SIG-M5 (cell line): ENCODE data around the gene SLC34A2.

Experiments
- DNase-seq: peaks from one replicate; lab custom pipeline; 2025; lab: John Stamatoyannopoulos, UW

Gene SLC34A2

GRCh38 chr4:25662306-25662705 is 6.7 kb downstream of the SLC34A2 start:
- DNase-seq, result no peak

DNA sequence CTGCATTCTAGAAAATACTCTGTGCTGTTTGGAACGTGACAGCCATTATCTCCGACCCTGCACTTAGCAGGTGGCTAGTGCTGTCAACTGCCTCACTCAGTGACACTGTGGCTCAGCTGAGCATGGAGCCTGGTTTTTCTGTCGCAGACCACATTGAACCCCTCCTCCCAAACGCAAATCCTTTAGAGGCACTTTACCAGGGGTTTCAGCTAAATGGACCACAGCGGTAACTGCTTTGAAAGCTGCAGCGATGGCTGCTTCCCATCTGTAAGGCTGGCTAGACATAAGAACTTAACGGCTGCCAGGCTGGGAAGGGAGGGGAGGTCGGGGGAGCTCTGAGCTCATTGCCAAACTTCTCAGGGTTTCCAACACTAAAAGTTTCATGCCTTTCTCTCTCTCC is 8.1 kb downstream of the SLC34A2 start:
- no peak for DNase-seq

- DNase-seq, result no peak
These were observed 10.5 kb downstream of the SLC34A2 start for GRCh38 chr4:25666031-25666630.

GRCh38 chr4:25667931-25668557 is 12.4 kb downstream of the SLC34A2 start:
- no peak for DNase-seq

DNA sequence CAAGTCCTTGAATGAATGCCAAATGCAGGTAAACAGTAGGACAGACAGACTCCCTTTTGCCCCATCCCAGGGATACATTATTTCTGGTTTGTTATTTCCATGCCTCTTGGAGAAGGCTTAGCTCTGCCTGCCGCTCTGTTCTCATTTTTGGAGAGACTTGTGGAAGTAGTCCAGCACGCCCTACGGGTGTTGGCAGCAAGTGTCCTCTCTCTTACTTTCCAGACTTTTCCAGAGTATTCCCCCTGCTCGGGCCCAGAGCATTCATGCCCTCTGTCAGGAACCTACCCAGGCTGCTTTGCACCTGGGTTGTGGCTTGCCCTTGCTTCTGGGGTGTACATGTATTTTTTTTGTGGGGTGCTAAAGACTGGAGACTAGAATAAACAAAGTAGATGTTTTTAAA is 15.3 kb downstream of the SLC34A2 start:
- DNase-seq, result no peak

DNA sequence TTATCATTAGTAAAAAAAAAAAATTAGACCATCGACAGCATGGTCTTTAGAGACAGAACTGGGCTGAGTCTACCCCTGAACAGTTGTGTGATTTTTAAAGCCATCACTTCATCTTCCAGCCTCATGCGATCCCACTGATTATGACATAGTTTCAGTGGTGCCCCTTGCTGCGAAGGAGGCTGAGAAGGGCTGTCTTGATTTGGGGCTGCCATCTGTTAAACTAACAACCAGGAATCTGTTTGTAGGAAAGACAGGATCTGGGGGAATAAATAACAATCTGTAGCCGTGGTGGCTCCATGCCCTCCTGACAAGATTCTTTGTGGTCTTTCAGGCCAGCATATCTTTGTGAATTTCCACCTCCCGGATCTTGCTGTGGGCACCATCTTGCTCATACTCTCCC is 17.1 kb downstream of the SLC34A2 start:
- DNase-seq, result no peak

DNA sequence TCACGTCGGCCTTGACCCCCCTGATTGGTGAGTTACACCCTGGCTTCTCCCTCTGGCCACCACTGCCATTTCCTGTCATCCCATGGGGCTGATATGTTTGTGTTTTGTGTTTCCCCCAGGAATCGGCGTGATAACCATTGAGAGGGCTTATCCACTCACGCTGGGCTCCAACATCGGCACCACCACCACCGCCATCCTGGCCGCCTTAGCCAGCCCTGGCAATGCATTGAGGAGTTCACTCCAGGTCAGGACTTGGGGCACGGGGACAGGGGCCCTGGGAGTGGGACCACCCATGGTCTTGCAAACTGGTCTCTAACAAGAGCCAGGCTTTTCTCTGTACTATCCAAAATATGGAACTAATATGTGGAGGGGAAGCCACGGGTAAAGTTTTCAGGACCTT is 18.7 kb downstream of the SLC34A2 start:
- no peak for DNase-seq

DNA sequence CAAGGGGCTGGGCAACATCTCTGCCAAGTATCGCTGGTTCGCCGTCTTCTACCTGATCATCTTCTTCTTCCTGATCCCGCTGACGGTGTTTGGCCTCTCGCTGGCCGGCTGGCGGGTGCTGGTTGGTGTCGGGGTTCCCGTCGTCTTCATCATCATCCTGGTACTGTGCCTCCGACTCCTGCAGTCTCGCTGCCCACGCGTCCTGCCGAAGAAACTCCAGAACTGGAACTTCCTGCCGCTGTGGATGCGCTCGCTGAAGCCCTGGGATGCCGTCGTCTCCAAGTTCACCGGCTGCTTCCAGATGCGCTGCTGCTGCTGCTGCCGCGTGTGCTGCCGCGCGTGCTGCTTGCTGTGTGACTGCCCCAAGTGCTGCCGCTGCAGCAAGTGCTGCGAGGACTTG is 20.6 kb downstream of the SLC34A2 start:
- no peak for DNase-seq

GRCh38 chr4:25677157-25677556 is 21.5 kb downstream of the SLC34A2 start:
- DNase-seq, result no peak

DNA sequence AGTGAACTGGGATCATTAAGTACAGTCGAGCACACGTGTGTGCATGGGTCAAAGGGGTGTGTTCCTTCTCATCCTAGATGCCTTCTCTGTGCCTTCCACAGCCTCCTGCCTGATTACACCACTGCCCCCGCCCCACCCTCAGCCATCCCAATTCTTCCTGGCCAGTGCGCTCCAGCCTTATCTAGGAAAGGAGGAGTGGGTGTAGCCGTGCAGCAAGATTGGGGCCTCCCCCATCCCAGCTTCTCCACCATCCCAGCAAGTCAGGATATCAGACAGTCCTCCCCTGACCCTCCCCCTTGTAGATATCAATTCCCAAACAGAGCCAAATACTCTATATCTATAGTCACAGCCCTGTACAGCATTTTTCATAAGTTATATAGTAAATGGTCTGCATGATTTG is 22.3 kb downstream of the SLC34A2 start:
- DNase-seq, result no peak

GRCh38 chr4:25687773-25688172 is 32.1 kb downstream of the SLC34A2 start:
- DNase-seq, result no peak

DNA sequence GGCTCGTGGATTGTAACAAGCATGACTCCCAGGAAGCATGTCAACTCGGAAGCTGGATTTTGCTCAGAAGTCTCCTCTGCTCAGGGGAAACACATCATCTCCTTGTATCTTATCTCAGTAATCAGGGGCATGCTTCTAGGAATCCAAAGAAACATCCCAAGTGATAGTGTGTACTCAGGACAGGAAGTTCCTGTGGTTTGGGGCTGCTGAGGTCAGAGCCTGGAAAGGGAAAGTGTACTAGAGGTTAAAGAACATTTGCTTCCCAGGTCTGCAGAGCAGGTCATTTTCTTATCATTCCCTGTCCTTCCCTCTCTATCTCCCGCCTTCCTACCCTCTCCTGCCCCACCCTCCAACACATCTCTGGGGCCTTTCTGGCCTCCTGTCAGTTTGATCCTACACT is 38.8 kb downstream of the SLC34A2 start:
- no peak for DNase-seq

- DNase-seq, result no peak
These were observed 40.8 kb downstream of the SLC34A2 start for GRCh38 chr4:25696409-25696808.

DNA sequence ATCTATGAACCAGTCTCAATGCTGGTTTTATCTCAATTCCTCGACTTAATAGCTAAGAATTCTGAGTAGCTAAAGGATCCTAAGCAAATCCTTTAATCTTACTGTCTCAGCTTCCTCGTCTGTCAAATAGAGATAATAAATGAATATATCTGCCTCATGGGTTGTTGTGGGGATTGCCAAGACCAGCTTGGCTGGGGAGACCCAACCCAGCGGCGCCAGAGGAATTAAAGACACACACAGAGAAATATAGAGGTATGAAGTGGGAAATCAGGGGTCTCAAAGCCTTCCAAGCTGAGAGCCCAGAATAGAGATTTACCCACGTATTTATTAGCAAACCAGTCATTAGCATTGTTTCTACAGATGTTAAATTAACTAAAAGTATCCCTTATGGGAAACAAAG is 41.9 kb downstream of the SLC34A2 start:
- no peak for DNase-seq

GRCh38 chr4:25700661-25701060 is 45.0 kb downstream of the SLC34A2 start:
- DNase-seq, result no peak

- no peak for DNase-seq
These were observed 47.2 kb downstream of the SLC34A2 start for GRCh38 chr4:25702848-25703247.

DNA sequence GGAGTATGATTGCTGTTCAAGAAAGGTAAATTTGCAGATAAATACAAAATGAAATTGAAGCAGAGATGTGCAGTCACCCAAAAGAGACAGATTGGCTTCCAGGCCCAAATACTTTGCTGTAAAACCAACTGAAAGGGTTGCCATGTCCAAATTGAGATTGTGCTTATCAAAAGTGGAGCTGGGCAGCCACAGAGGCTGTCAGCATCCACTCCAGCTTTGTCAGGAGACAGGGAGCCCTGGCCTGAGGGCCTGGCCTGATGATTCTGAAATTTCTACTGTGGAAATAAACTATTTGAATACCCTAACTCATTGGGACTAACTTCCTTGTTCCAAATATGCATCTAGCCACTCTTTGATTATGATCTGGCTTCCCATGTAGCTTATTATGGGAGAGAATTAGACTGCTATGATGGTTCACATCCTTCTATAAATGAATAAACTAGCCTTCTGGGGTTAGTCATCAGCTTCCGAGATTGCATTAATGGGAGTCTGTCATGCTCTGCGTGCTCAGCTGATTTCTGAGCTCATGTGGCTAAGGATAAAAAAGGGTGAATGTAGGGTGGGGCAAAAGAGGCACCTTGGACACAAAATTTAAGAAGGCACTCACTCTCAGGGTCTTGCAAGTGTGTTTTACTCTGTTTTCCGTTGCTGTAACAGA is 48.2 kb downstream of the SLC34A2 start:
- no peak for DNase-seq

- no peak for DNase-seq
These were observed 48.9 kb downstream of the SLC34A2 start for GRCh38 chr4:25704516-25704915.

- no peak for DNase-seq
These were observed 55.0 kb downstream of the SLC34A2 start for GRCh38 chr4:25710637-25711036.

DNA sequence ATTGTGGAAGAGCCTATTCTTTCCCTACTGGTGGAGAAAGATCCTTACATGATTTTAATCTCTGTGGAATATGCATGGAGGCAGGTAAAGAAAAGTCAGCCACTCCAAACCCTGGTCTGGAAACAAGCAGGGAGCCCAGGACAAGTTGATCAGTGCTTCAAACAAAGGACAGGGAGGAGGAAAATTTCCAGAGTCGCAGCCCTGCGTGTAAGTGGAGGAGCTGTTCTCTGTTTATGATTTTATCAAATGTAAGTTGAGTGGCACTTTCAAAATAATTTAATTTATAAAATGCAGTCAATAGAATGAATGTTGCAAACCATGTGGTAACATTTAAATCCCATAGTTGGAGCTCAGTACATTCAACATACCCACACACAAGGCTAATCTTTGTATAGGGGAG is 57.0 kb downstream of the SLC34A2 start:
- DNase-seq, result no peak

GRCh38 chr4:25713812-25714211 is 58.2 kb downstream of the SLC34A2 start:
- DNase-seq, result no peak

DNA sequence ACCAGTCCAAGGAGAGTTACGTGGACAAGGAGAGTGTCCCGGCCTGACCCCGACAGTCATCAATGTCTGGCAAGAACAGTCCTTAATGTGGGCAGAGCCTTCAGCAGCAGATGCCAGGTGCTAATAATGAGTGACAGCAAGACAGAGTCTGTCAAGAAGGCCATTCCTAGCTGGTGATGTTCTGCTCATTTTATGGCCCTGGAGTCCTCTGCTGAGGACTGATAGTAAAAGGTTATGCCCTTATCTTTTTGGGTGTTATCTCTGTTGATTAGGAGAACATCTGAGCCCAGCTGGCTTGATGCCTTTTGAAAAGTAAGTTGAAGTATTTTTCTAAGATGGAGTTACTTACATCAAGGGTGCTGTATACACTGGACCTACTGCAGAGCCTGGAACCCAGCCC is 67.3 kb downstream of the SLC34A2 start:
- no peak for DNase-seq

DNA sequence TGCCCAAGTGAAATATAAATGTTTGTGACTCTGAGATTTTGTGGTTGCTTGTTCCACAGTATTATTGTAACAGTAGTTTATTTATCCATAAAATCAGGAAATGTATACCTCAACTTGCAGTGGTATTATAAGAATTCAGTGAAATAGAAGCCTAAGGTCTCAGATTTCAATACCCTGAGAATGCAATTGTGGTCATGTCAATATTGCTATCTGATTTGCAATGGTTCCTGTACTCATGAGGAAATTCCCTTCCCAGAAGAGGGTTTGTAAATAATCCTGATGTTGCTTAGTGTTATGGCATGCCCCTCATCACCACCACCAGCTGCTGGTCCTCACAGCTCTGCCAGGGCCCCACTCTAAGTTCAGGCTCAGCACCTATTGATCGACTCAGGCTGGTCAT is 67.8 kb downstream of the SLC34A2 start:
- DNase-seq, result no peak

GRCh38 chr4:25725870-25726269 is 70.2 kb downstream of the SLC34A2 start:
- no peak for DNase-seq
